NOMO-1 treated with DMSO at 0.1 percent for 48 hours (cell line): Measurements from ENCODE around the gene ABCC8.

Source experiments
- DNase-seq: peaks from one replicate; lab custom pipeline; 2025; ENCODE audit not compliant: unreplicated experiment; lab: John Stamatoyannopoulos, UW

The ABCC8 gene

DNA sequence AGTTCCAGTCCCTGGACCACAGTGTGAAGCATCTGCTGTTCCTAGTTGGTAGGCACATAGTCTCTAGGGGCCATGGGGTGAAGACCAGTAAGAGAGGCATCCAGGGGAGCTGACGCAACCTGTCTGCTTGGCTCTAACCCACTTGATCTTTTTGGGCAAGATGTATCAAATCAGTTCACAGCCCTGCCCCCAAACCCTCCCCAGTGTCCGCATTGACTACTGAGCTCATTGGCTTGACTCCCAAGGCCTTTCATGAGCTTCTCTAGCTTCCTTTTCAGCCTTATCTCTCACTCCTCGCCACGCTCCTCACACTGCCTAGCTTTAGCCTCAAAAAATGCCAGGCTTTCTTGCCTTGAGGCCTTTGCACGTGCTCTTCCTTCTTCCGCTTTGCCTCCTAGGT is 29.7 kb upstream of the ABCC8 start:
- DNase-seq: no peak

DNA sequence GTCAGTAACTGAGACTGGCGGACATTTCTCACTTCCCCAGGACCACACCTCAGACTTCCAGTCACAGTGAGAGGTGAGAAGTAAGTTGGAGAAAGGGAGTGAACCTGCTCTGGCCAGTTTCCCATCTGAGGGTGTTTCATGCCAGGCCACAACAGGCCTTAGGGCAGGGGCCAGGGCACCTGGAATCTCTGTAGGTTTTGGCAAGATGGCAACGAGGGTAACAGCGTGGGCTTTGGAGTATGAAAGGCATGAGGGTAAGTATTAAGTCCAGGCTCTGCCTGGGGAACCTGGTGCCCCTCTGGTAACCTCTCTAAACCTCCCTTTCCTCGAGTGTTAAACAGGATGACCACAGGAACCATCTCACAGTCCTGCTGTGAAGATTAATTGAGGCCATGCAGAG is 28.5 kb upstream of the ABCC8 start:
- no peak for DNase-seq

GRCh38 chr11:17504330-17505107 is 27.9 kb upstream of the ABCC8 start:
- peak; percentile 64 for DNase-seq

DNA sequence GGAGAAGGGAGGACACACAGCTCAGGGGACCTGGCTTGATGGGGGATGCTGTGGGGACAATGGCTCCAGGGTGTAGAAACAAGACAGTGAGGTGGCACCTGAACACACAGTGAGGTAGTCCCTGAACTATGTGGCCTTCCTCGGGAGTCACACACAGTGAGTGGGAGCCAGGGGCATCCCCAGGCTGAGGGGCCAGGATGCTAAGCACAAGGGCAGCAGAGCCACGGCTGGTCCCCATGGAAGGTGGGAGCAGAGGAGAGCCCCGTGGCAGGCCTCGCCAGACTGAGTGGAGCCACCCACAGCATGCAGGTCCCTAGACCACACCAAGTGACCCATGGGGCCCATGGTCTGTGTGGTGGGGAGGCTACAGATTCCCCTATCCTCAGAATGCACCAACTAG is 26.0 kb upstream of the ABCC8 start:
- DNase-seq: no peak

DNA sequence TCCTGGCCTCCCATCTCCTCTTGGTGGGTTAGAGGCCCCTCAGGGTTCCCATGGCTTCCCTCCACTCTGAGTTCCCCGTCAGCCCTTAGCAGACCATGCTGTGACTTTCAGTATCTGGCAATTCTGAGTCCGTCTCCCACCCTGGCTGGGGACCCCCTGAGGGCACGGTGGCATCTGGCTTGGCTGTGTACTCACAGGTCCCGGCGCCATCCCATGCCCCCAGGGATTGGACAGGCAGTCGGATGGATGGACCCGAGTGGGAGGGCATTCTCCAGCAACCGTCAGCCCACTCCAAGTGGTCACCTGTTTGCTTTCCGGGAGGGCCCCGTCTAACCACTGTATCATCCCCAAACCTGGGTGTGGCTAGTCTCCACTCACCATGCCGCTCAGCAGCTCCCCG is 24.0 kb upstream of the ABCC8 start:
- no peak for DNase-seq

GRCh38 chr11:17498475-17498874 is 21.8 kb upstream of the ABCC8 start:
- no peak for DNase-seq

- DNase-seq: peak; percentile 46
Measured at GRCh38 chr11:17498058-17498457, 21.4 kb upstream of the ABCC8 start.

DNA sequence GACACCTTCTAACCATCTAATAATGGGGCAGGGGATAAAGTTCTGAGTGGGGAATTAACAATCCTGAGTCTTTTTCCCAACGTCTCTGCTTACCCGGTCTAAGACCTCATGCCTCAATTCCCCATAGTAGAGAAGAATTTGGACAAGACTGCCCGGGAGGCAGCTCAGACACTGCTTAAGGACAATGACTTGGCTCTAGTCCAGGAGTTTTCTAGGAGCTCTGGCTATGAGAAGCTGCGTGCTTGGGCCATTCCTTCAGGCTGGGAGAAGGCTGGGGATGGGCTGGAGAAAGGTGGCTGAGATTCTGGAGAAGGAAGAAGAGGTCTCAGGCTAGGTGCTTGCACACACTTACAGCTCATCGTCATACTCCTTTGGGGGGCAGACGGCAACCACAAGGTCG is 19.8 kb upstream of the ABCC8 start:
- DNase-seq: no peak

DNA sequence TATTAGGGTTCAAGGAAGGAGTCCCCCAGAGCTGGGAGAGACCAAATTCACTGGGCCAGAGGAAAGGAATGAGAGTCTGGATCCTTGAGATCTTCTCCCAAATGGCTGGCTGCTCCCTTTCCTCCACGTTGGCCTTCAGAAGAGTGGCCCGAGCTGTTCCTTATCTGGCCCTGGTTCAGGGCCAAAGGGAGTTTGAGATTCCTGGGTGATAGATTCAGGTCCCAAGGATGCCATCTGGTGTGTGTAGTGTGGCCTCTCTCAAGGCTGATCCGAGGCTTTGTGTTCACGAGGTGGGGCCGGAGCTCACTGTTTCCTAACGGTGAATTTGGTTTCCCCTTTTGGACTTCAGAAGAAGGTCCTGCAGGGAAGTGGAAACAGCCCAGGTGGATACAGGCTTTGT is 17.4 kb upstream of the ABCC8 start:
- no peak for DNase-seq

GRCh38 chr11:17490938-17491337 is 14.3 kb upstream of the ABCC8 start:
- no peak for DNase-seq

- DNase-seq: no peak
Measured at GRCh38 chr11:17490232-17490631, 13.6 kb upstream of the ABCC8 start.

- DNase-seq: no peak
Measured at GRCh38 chr11:17489751-17490150, 13.1 kb upstream of the ABCC8 start.

GRCh38 chr11:17488563-17488962 is 11.9 kb upstream of the ABCC8 start:
- no peak for DNase-seq

- DNase-seq: no peak
Measured at GRCh38 chr11:17486646-17487045, 10.0 kb upstream of the ABCC8 start.

GRCh38 chr11:17483505-17483904 is 6.9 kb upstream of the ABCC8 start:
- no peak for DNase-seq

GRCh38 chr11:17481905-17482304 is 5.3 kb upstream of the ABCC8 start:
- DNase-seq: no peak

GRCh38 chr11:17479284-17480214 is 2.9 kb upstream of the ABCC8 start:
- DNase-seq: no peak

GRCh38 chr11:17478070-17478469 is 1.4 kb upstream of the ABCC8 start:
- no peak for DNase-seq

DNA sequence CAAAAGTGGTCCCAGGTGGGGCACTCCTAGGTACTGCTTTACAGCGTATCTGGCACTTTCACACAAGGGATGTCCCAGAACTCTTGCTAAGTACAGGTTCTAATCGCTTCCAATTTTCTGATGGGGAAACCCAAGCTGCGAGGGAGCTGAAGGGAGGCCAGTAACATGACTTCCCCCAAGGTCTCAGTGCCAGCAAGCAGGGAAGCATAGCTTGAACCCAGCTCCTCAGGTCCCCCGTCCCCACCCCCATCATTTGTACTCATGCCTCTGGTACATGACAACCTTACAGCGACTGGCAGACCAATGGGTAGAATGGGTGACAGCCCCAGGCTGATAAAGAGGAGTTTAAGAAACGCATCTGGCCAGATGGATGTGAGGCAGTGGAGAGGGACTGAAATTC is 716 bp upstream of the ABCC8 start:
- no peak for DNase-seq

DNA sequence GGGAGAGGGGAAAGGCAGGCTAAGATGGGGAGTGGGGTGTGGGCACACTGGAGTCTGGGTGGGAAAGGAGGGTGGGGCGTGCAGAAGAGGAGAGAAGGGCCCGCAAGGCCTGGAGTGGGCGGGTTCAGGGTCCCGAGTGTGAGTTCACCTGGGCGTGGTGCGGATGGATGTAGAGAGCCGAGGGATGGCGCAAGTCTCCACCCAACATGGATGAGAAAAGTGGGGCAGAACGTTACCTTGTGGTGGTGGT is 364 bp upstream of the ABCC8 start:
- DNase-seq: no peak

DNA sequence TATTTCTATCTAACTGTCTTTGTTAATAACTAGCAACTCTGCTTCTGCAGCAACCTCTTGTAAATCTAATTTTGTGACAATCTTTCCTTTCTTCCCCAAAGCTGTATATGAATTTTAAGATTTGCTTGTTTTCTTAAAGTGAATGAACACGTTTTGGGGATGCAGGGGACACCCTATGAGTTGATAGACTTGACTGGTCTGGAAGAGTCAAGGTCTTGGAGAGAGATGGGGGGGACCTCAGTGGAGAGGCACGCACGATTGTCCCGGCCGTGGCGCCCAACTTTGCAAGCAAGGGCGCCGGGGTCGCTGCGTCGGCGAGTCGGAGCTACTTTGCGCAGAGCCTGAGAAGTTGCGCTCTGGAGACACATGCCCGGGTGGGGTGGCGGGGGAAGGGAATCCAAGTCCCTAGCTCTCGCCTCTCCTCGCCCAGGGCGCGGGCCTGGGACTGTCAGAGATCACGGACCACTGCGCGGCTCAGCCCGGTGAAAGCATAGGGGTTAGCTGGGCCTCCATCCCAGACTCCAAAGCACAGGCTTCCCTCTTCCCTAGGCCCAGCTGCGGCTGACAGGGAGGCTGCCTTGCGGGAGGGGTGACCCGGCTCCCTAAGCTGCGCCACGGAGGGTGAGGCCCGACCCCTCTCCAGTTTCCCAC is 854 bp downstream of the ABCC8 start:
- no peak for DNase-seq
